ENCODE data around the gene HYAL3.

Gene HYAL3

GRCh38 chr3:50322386-50323091 is 23.3 kb upstream of the HYAL3 start, which contains the start of gene HYAL2:
HYAL2 (minus strand) TSS chr3:50322745; CDS start chr3:50320489, 2,256 bp downstream.
- peak within 1 kb of the TSS; percentile 80 for H3K27ac ChIP-seq (ENCODE audit: low read depth, low read length)
- no peaks in the 10 kb centered on the region for H3K27me3 ChIP-seq (ENCODE audit: low read length)
- TF ChIP-seq CTCF (IDR thresholded peaks at IDR 0.05; ENCODE audit: insufficient read depth, low read length, poor library complexity, severe bottlenecking) (no peak), EZH2phosphoT487 (conservative IDR thresholded peaks at IDR 0.05; ENCODE audit: low read length) (no peak)
- peak within 1 kb of the TSS; percentile 87 for H3K4me3 ChIP-seq (ENCODE audit: insufficient read depth, low read length, poor library complexity, severe bottlenecking)
- no peaks in the 10 kb centered on the region for H4K20me1 ChIP-seq (ENCODE audit: low read depth, low read length)
- peak within 1 kb of the TSS; percentile 92 for H3K4me2 ChIP-seq (ENCODE audit: low read depth, low read length, poor library complexity, severe bottlenecking)
- peak within 1 kb of the TSS; percentile 81 for H3K9ac ChIP-seq (ENCODE audit: low read length)
- H3K36me3 ChIP-seq (ENCODE audit: low read length) = no peaks in the 10 kb centered on the region
- peaks cover 9% of the 10 kb centered on the region for H3K79me2 ChIP-seq (ENCODE audit: insufficient read depth, low read length)
- no peaks in the 10 kb centered on the region for H3F3A ChIP-seq (ENCODE audit: insufficient read depth)
- H3K9me3 ChIP-seq (ENCODE audit: insufficient read depth, low read length) = no peaks in the 10 kb centered on the region
- H3K9me2 ChIP-seq (replicated peaks; ENCODE audit: insufficient read depth, low read length) = no peaks in the 10 kb centered on the region
- H2AFZ ChIP-seq (ENCODE audit: low read depth, low read length, severe bottlenecking) = peak within 1 kb of the TSS; percentile 96

- peaks cover 4% of the 10 kb centered on the region for H3K79me2 ChIP-seq (ENCODE audit: insufficient read depth, low read length)
- no peaks in the 10 kb centered on the region for H3F3A ChIP-seq (ENCODE audit: insufficient read depth)
- H2AFZ ChIP-seq (ENCODE audit: low read depth, low read length, severe bottlenecking) = peak overlapping the region; percentile 96
- H3K9me2 ChIP-seq (replicated peaks; ENCODE audit: insufficient read depth, low read length) = no peaks in the 10 kb centered on the region
- TF ChIP-seq CTCF (IDR thresholded peaks at IDR 0.05; ENCODE audit: insufficient read depth, low read length, poor library complexity, severe bottlenecking) (no peak), EZH2phosphoT487 (conservative IDR thresholded peaks at IDR 0.05; ENCODE audit: low read length) (no peak)
- H3K4me2 ChIP-seq (ENCODE audit: low read depth, low read length, poor library complexity, severe bottlenecking) = peak overlapping the region; percentile 92
- 0 out of 2 replicates have a peak overlapping the region, but pooled peaks have one; percentile 81 for H3K9ac ChIP-seq (ENCODE audit: low read length)
- no peaks in the 10 kb centered on the region for H3K27me3 ChIP-seq (ENCODE audit: low read length)
- H3K4me3 ChIP-seq (ENCODE audit: insufficient read depth, low read length, poor library complexity, severe bottlenecking) = peak overlapping the region; percentile 87
- H3K36me3 ChIP-seq (ENCODE audit: low read length) = no peaks in the 10 kb centered on the region
- H3K27ac ChIP-seq (ENCODE audit: low read depth, low read length) = no peak overlapping the region
- no peaks in the 10 kb centered on the region for H4K20me1 ChIP-seq (ENCODE audit: low read depth, low read length)
- no peaks in the 10 kb centered on the region for H3K9me3 ChIP-seq (ENCODE audit: insufficient read depth, low read length)
These were observed 22.8 kb upstream of the HYAL3 start for GRCh38 chr3:50322115-50322385.

GRCh38 chr3:50321336-50322114 is 22.3 kb upstream of the HYAL3 start:
- H3K4me2 ChIP-seq (ENCODE audit: low read depth, low read length, poor library complexity, severe bottlenecking) = peak overlapping the region; percentile 92
- no peaks in the 10 kb centered on the region for H4K20me1 ChIP-seq (ENCODE audit: low read depth, low read length)
- peak overlapping the region; percentile 81 for H3K9ac ChIP-seq (ENCODE audit: low read length)
- no peak for TF ChIP-seq CTCF (IDR thresholded peaks at IDR 0.05; ENCODE audit: insufficient read depth, low read length, poor library complexity, severe bottlenecking)
- no peak for TF ChIP-seq EZH2phosphoT487 (conservative IDR thresholded peaks at IDR 0.05; ENCODE audit: low read length)
- peak overlapping the region; percentile 87 for H3K4me3 ChIP-seq (ENCODE audit: insufficient read depth, low read length, poor library complexity, severe bottlenecking)
- H3F3A ChIP-seq (ENCODE audit: insufficient read depth) = no peaks in the 10 kb centered on the region
- H3K36me3 ChIP-seq (ENCODE audit: low read length) = no peaks in the 10 kb centered on the region
- peak overlapping the region; percentile 80 for H3K27ac ChIP-seq (ENCODE audit: low read depth, low read length)
- no peaks in the 10 kb centered on the region for H3K9me3 ChIP-seq (ENCODE audit: insufficient read depth, low read length)
- no peaks in the 10 kb centered on the region for H3K27me3 ChIP-seq (ENCODE audit: low read length)
- peak overlapping the region; percentile 96 for H2AFZ ChIP-seq (ENCODE audit: low read depth, low read length, severe bottlenecking)
- no peaks in the 10 kb centered on the region for H3K9me2 ChIP-seq (replicated peaks; ENCODE audit: insufficient read depth, low read length)
- no peaks in the 10 kb centered on the region for H3K79me2 ChIP-seq (ENCODE audit: insufficient read depth, low read length)
